Amygdala (tissue), 56 donors: ENCODE data around the gene FUBP3.
"Not testable (repeated sequence)": the region's sequence is repeated elsewhere in the genome, so short reads cannot be mapped to it uniquely, and the experiment has no call there.

Experiments
- DNase-seq, 56 donors: peaks; one replicate each; lab custom pipeline; 2025; lab: John Stamatoyannopoulos, UW

Gene FUBP3

DNA sequence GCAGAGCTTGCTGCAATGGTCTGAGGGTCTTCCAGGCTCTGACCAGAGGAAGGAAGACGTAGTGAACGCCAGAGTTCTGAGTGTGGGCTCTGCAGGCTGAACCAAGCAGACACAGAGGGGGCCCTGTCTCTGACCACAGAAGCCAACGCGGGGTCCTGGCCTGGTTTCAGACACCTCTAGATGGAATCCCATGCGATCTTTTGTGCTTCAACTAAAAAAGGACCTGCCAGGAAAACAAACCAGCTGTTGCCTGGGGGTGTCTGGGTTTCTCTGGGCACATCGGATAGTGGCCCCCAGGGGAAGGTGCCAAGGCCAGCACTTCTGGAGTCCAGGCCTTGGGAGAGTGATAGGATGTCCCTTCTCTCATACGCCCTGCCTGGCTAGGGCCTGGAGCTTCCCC is 97.9 kb downstream of the FUBP3 start:
- no peak for DNase-seq

DNA sequence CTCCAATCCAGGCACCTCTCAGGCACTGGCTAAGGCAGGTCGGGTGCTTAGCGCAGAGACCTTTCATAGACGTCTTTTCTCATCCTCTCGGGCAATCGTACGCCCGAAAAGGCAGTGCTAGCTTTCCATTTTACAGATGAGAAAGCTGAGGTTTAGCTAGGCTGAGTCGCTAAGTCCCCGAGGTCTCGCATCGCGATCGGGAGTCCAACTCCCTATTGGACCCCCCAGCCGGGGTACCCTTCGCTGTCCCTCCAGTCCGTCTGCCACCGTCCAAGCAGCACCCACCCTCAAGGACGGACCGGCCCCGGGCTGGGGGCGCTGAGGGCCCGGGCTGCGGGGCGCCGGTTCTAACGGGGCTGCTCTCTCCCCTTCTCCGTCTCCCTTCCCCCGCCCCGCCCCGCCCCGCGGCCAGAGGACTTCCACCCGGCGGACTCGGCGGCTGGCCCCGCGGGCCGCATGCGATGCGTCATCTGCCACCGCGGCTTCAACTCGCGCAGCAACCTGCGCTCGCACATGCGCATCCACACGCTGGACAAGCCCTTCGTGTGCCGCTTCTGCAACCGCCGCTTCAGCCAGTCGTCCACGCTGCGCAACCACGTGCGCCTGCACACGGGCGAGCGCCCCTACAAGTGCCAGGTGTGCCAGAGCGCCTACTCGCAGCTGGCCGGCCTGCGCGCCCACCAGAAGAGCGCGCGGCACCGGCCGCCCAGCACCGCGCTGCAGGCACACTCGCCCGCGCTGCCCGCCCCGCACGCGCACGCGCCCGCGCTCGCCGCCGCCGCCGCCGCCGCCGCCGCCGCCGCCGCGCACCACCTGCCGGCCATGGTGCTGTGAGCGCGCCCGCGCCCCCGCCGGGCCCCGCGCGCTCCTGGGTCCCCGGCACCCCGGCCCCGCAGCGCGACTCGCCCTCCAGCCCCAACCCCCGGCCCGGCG is 101.7 kb downstream of the FUBP3 start:
- peak in 42 of 56 donors; percentile 4 to 74 (median 44) for DNase-seq

DNA sequence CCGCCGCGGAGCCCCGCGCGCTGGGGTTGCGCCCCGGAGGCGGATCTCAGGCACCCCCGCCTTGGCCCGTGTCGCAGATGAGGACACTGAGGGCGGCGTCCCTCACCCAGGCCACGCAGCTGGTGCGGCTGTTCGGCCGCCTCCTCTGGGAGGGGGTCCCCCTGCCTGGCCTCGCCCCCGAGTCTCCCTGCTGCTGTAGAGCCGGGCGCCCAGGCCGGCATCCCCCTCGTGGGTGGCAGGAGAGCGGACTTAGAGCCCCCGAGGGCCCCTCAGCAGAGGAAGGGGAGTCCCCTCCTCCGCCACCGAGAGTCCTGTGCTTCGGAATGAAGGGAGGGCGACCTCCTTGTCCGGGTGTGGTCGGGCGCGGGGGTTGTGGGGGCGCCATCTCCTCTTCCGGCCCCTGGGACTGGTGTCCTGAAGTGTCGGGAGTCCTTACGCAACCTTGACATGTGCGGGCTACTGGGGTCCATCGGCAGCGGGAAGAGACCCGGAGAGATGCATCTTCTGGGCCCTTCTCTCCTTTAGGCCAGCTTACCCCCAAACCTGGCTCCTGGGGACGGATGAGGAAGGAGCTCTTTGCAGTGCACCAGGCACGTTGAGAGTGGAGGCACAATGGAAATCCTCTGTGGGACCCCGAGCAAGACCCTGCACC is 102.5 kb downstream of the FUBP3 start:
- peak in 10 of 56 donors; percentile 22 to 61 (median 36) for DNase-seq

DNA sequence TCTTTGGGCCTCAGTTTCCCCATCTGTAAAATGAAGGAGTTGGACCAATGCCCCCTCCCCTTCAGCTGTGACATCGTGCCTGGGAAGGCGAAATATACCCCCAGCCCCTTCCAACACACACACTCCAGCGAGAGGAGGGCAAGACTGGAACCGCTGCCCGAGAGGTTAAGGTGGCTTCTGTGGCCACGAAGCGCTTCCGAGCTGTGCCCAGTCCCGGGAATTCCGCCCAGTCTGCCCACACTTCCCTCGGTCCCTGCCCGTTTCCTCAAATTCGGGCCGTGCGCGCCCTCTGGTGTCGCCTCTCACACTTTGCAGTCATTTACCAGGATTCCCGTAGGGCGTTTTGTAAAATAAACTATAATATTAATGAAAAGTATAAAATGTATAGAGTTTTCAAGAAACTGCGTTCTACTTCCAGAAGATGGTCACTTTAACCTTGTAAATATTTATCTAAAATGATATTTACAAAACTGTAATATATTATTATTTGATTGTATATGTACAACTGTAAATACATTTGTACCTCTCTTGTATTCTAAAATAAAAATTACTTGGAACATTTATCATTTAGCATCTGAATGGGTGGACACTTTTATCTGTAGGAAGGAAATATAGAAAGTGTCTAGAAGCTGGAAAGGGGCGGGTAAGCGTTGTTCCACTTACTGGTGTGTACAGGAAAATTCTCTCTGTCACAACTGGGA is 103.2 kb downstream of the FUBP3 start:
- peak in 52 of 56 donors; percentile 8 to 87 (median 58) for DNase-seq

DNA sequence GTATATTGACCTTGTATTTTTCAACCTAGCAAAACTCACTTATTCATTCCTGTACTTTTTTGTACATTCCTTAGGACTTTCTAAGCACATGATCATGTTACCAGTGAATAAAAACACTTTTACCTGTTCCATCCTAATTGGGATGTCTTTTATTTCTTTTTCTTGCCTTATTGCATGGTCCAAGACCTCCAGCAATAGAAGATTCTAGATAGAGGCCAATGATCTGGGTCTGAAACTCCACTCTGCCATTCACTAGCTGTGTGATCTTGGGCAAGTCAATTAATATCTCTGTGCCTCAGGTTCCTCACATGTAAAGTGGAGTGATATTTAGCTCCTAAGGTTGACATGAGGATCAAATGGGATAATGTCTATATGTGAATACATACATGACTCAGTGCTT is 105.7 kb downstream of the FUBP3 start:
- DNase-seq = no peak

DNA sequence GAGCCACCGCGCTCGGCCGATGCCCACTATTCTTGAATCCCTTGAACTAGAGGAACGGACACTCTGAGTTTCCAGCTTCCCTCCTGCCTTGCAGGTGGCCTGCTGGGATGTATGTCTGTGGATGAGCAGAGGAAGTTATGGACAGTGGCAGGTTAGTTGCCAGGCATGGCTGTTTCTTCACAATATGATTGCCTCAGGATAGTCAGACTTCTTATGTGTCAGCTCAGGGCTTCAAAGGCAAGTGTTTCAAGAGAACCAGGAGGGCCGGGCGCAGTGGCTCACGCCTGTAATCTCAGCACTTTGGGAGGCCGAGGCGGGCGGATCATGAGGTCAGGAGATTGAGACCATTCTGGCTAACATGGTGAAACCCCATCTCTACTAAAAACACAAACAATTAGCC is 106.6 kb downstream of the FUBP3 start:
- not testable (repeated sequence) for DNase-seq

DNA sequence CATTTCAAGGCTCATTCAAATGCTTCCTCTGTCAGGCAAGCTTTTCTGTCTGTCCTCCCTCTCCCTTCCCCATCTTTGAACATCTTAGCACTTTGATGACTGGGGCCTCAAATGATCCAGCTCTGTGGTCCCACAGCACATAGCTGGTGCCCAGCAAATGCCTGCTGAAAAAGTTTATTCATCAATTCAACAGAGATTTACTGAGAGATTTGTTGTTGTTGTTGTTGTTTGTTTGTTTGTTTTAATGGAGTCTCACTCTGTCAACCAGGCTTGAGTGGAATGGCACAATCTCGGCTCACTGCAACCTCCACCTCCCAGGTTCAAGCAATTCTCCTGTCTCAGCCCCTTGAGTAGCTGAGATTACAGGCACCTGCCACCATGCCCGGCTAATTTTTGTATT is 108.2 kb downstream of the FUBP3 start:
- DNase-seq = no peak
